GM20431 (cell line): ENCODE measurements around the gene HERPUD2.
"Not testable (repeated sequence)": the region's sequence is repeated elsewhere in the genome, so short reads cannot be mapped to it uniquely, and the experiment has no call there.

Source experiments
- in situ Hi-C: fragments of 300-500 bp; cut with MseI, MboI; formaldehyde crosslinking; loops from one replicate; pipeline ENCODE4 v1.15.0; 2020; ENCODE audit warnings: low sequenced_read_pairs; ENCODE audit not compliant: unreplicated experiment

HERPUD2 gene

DNA sequence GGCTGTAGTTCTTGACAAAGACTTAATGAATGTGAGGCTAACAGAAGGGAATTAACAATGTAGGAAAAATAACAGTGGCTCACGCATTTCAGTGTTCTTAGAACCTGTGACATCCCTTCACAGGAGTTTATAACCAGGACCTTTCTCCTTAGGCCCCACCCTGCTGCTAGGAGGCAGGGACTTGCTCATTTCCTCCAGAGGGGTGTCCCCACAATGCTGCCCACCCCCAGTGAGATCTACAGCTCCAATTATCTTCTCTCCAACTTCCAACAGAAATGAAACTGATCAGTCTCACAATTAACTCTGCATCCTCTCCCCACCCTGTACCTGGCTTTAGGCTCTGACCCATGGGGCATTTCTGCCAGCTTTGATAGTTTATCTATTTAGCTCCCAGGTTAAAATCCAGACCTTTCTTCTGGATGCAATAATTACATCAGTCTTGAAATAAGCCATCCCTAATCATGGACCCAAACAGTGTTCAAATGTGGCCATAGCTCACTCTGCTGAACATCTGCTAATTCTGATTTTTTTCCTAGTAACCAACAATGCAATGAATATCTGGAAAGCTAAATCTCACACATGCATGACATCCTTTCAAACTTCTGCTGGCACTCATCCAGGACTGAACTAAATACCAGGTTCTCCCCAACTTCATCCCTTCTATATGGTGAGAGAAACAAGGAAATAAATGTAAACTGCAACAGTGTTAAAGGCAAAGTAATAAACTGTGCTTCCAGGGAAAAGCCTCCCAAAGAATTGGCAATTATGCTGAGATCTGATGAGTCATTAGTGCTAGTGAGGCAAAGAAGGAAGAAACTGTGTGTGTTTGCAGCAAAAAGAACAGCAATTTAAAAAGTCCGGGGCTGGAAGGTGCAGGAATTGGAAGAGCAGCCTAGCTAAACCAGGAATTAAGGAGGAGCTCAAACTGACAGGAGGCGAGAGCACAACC, 64.6 kb downstream of the HERPUD2 start:
- in situ Hi-C loops: no loop called here

DNA sequence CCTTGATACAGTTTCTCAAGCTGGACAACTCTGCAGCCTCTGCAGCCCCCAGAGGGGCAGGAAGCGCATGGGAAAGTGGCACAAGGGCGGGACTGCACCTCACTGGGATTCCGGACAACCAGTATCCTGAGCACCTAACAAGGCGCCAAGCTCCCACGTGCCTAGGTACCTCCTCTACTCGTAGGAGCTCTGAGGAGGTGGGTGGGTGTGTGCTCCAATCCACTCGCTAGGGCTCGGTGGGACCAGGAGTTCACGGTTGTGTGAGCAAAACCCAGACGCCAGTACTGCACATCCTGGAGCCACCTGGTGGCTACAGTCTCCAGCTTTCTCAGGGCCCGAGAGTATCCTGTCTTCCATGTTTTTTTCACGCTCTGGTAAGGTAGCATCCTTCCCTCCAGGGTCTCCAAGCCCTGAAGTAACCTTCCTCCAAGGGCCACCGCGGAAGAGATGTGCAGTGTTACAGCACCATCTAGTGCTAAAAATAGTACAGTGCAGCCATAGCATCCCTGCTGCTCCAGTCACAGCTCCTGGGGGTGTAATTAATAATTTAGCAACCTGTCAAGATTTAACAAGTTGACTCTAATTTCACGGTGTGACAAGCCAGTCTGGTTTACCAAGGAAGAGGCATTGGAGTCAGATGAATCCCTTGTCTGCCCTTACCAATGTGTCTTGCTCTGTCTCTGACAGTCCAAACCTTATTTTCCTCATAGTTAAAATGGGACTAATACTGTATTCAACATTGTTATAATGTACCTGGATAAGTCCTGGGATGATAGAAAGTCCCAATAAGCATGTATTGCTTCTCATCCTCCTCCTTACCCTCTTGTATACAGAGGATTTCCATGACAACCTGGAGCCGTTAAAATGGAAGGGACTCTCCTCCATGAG, 70.4 kb downstream of the HERPUD2 start:
- in situ Hi-C loops: no loop called here

DNA sequence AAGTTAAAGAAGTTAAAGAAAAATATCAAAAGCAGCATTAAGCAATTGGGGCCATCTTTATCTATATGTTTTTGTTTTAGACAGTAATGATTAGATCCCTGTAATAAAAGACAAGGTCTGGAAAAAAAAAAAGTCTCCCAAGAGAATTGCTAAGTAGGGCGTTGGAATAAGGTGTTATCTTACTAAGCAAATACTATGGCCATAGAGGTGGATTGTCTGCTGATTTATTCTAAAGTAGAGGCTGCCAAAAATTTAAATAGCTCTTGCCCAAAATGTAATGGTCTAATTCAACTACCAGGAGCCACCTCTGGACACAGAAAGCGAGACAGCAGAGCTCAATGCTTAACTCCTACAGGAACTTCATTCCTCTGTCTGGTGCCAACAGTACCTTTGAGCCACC, 71.6 kb downstream of the HERPUD2 start:
- in situ Hi-C loops: no loop called here

DNA sequence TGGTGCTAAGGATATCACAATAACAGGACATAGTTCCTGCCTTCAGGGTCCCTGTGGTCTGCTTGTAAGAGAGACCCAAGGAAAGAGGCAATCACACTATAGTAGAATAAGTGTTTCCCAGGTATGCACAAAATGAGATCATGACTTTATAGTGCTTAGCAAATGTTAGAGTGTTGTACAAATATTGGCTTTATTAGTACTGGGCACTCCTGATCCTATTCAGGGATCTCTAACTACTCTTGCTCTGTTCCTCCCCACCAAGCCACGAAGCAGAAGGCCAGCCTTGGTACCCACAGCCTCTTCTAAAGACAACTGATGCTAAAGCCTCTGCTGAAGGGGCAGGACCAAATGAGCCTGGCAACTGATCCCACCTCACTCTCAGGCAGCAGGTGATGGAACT, 75.1 kb downstream of the HERPUD2 start:
- in situ Hi-C loops: no loop called here

DNA sequence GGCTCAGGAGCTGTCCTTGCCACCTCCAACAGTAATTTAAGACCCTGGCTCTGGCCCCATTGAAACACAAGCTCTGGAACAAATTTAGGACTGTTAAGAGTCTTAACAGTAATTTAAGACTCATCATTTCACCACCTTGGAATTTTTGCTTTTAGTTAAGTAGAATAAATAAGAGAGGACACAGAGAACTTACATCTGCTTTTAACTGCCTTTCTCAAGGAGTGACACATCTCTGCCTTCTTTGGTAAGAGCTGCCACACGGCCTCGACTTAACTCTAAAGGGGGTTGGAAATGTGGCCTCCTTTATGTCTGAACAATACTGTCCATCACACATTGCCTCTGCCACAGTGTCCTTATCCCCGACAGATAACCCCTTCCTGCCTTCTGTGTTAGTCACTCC, 77.9 kb downstream of the HERPUD2 start:
- in situ Hi-C loops: no loop called here

DNA sequence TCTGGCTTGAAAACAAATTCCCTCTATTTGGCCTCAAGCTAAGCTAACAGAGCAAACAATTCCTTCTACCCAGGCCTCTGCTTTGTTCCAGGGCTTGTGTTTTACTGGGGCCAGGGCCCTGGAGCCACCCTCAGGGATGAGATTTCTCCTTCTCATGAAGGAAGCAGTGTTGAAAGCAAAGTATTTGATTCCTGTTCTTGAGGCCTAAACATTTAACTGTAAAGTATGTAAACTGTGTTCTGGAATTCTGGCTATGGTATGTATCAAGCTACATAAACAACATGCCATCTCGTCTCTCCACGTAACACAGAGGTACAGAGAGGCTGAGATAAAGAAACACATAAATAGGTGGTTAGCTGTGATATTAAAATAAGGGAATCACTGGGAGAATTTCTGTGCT, 81.8 kb downstream of the HERPUD2 start:
- in situ Hi-C loops: no loop called here

DNA sequence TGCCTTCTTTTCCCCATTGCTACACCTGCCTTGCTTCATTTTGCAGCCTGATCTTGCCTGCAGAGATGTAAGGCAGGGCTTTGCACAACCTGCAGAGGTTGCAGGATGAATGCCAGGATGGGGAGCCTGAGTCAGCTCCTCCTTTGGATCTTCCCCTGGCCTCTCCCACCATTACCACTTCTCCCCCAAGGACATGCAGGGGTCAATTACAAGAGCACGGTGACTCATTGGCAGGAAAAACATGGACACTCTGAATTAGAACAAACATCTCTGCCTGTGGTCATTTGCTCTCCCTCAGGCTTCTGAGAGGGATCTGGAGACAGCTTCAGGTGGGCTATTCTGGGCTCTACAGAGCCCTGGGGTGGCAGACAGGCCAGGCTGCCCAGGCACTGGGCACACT, 89.2 kb downstream of the HERPUD2 start:
- in situ Hi-C loops: no loop called here

DNA sequence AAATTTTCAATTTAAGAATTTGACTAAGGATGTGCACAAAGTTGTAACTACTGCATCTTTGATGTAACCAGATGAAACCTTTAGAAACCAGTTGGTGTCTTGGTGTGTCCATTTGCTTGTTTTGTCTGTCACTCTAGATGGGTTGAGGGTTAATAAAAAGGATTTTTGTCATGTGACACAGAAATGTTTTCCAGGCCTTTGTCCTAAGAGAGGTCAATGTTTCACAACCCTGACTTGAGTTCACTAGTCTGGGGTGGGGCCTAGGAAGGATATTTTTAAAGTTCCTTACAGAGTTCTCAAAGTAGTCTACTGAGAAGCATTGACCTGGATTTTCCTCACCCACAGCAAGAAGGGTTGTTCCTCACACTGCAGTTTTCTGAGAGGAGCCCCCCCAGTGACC, 90.3 kb downstream of the HERPUD2 start:
- in situ Hi-C loops: no loop called here

DNA sequence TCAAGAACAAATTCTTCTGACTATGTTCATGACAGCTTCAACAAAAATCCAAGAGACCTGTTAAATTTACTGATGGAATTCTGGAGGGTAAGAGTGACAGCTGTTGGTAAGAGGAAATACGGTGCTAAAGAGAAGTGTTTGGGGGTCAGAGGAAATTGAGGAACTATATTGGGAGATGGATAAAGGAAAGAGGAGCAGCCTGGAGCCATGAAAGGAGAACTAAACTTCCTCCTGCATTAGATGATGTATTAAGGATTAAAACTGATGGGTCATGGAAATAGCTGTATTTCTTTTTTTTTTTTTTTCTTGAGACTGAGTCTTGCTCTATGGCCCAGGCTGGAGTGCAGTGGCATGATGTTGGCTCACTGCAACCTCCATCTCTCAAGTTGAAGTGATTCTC, 95.3 kb downstream of the HERPUD2 start:
- in situ Hi-C loops: no loop called here

DNA sequence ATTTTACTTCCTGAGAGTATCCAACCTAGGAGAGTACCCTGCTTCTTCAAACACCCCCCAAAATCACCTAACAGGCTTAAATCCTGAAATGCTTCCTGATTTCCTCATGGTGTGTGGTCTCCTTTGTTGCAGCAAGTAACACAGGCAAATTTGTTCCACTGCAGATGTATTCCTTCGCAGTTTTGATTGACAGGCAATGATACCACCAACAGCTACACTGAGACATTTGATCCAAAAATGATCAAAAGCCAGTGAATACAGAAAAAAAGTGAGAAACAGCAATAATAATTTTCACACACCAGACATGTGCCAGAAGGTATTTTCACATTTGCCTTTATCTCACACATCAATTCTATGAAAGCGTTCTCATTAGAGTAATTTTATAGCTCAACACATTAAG, 95.9 kb downstream of the HERPUD2 start:
- in situ Hi-C loops: no loop called here

DNA sequence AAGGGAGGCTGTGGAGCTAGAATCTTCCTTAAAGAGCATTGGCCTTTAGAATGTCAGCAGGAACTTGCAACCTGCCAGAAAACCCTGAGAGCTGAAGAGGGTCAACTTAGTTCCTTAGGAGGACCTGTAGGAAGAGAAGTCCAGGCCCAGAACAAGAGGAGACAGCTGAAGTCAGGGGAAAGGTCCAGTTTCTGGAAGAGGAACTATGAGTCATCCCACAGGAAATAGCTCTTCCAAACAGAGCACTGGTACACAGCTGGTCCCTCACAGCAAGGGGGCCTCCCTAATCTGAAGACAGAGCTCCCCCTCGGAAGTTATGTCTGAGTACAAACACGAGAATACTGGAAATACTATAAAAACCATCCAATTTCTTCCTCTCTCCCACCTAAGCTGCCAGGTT, 98.9 kb downstream of the HERPUD2 start:
- in situ Hi-C loops: no loop called here

DNA sequence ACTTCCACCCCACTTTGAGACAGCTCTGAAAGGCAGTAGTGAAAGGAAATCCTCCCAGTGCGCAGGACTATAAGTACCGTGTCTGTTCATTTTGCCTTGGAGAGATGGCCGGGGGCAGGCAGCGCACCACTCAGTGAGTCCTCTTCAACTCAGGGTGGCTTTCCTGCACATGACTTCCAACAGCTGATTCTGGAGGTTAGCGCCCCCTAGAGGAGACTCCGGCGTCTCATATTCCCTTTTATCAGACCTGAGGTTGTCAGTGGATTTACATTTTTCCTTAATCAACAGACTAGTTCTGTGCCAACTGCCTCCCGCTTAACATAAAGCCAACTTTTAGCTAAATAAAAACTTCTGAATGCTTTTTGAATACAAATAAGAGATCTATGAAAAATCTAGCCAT, 101.0 kb downstream of the HERPUD2 start:
- in situ Hi-C loops: no loop called here

DNA sequence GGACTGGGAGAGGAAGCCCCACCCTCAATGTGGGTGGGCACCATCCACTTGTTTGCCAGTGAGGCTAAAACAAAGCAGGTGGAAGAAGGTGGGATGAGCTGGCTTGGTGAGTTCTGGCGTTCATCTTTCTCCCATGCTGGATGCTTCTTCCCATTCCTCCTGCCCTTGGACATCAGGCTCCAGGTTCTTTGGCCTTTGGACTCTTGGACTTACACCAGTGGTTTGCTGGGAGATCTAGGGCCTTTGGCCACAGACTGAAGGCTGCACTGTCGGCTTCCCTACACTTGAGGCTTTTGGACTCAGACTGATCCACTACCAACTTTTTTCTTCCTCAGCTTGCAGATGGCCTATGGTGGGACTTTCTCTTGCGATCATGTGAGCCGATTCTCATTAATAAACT, 106.3 kb downstream of the HERPUD2 start:
- in situ Hi-C loops: no loop called here

DNA sequence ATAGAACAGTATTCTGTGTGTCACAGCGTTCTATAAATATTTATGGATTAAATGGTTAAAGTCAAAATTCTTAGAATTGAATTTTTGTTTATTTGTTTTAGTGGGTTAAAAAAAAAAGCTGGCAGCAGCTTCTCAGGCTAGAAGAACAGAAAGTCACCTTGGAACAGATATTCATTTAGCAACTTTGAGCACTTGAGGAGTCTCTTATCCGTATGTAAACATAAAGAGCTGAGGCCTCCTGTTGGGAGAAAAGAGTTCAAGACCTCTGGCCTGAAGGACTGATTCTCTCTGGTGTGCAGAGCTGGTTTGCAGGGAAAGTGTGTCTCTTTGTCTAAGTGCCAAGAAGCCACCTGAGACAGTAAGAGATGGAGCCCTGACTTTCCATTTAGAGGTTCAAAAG, 109.9 kb downstream of the HERPUD2 start:
- in situ Hi-C loops: no loop called here

DNA sequence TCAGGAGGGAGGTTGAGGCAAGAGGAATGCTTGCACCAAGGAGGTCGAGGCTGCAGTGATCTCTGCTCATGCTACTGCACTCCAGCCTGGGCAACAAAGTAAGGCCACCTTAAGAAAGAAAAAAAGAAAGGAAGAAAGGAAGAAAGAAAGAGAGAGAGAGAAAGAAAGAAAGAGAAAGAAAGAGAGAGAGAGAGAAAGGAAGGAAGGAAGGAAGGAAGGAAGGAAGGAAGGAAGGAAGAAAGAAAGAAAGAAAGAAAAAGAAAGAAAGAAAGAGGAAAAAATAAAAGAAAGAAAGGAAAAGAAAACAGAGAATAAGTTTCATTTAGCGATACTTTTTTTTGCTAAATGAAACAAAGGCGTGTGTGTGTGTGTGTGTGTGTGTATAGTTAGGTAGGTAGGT, 110.4 kb downstream of the HERPUD2 start:
- in situ Hi-C loops: not testable (repeated sequence)
